Brain microvascular endothelial cell (primary cell): ENCODE measurements around the gene UROS.

Experiments used
- DNase-seq: peaks from one replicate; pipeline ENCODE4 v3.0.0-alpha.2; 2020
- H3K27ac ChIP-seq: fragments of 250-450 bp; sonication (Bioruptor Pico); 2 replicates; pipeline ENCODE4 v1.5.1; 2020; ENCODE audit warnings: mild to moderate bottlenecking, moderate library complexity
- H3K27me3 ChIP-seq: fragments of 250-450 bp; sonication (Bioruptor Pico); replicated peaks from 2 replicates; pipeline ENCODE4 v1.5.1; 2020; ENCODE audit warnings: mild to moderate bottlenecking
- H3K36me3 ChIP-seq: fragments of 250-450 bp; sonication (Bioruptor Pico); replicated peaks from 2 replicates; pipeline ENCODE4 v1.5.1; 2020; ENCODE audit warnings: mild to moderate bottlenecking
- H3K4me3 ChIP-seq: 2 replicates; pipeline ENCODE4 v1.5.1; 2011; ENCODE audit warnings: low read depth, mild to moderate bottlenecking, control low read depth, low read length, moderate library complexity
- in situ Hi-C: cut with HindIII; loops from 2 replicates; pipeline ENCODE4 v1.10.0; 2017; ENCODE audit warnings: low sequenced_read_pairs, low pct_ligation_motif_present
- TF ChIP-seq, protein P1 (sequence below): IDR thresholded peaks from 2 replicates; pipeline ENCODE4 v1.5.1; 2011; ENCODE audit warnings: low read depth, mild to moderate bottlenecking, moderate library complexity, low read length, control low read depth, inconsistent platforms; ENCODE audit errors: missing control alignments

The UROS gene

DNA sequence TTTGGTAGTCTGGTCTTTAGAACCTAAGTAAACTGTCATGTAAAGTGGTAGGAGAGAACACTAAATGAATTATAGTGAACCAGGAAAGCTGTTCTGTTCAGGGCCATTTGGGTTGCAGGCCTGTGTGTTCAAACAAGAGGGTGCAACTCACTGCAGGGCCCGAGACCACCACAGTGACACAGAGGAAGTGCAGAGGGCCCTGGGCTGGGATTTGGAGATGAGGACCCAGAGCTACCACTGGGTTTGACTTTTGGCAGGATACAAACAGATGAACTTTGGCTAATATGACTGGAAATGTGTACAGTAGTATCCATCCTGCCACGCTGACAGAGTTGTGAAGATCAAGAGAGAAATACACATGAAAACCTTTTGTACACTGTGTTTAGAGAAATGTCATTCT lies 57.2 kb downstream of the UROS start:
- Histone ChIP-seq H3K4me3 (no peak overlapping the region), H3K27me3 (no peaks in the 10 kb centered on the region), H3K36me3 (peaks cover 14% of the 10 kb centered on the region), H3K27ac (no peak overlapping the region)
- no peak for DNase-seq
- TF ChIP-seq, protein P1, sequence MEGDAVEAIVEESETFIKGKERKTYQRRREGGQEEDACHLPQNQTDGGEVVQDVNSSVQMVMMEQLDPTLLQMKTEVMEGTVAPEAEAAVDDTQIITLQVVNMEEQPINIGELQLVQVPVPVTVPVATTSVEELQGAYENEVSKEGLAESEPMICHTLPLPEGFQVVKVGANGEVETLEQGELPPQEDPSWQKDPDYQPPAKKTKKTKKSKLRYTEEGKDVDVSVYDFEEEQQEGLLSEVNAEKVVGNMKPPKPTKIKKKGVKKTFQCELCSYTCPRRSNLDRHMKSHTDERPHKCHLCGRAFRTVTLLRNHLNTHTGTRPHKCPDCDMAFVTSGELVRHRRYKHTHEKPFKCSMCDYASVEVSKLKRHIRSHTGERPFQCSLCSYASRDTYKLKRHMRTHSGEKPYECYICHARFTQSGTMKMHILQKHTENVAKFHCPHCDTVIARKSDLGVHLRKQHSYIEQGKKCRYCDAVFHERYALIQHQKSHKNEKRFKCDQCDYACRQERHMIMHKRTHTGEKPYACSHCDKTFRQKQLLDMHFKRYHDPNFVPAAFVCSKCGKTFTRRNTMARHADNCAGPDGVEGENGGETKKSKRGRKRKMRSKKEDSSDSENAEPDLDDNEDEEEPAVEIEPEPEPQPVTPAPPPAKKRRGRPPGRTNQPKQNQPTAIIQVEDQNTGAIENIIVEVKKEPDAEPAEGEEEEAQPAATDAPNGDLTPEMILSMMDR = no peak
- in situ Hi-C loops = no loop called here

GRCh38 chr10:125762692-125763648 lies 60.1 kb downstream of the UROS start:
- H3K27me3 ChIP-seq = no peaks in the 10 kb centered on the region
- TF ChIP-seq, protein P1 = no peak
- peaks cover 24% of the 10 kb centered on the region for H3K36me3 ChIP-seq
- no peak for DNase-seq
- H3K4me3 ChIP-seq = no peak overlapping the region
- no peak overlapping the region for H3K27ac ChIP-seq
- in situ Hi-C loops = no loop called here

- in situ Hi-C loops = no loop called here
- DNase-seq = no peak
- Histone ChIP-seq H3K36me3 (peaks cover 24% of the 10 kb centered on the region), H3K4me3 (no peak overlapping the region), H3K27ac (no peak overlapping the region), H3K27me3 (no peaks in the 10 kb centered on the region)
- TF ChIP-seq, protein P1 = no peak
These were observed 61.1 kb downstream of the UROS start for GRCh38 chr10:125761961-125762360.

GRCh38 chr10:125757742-125758141 lies 65.3 kb downstream of the UROS start:
- no peaks in the 10 kb centered on the region for H3K27me3 ChIP-seq
- no peak overlapping the region for H3K27ac ChIP-seq
- TF ChIP-seq, protein P1 = no peak
- H3K4me3 ChIP-seq = no peak overlapping the region
- in situ Hi-C loops = no loop called here
- peaks cover 31% of the 10 kb centered on the region for H3K36me3 ChIP-seq
- DNase-seq = no peak

- in situ Hi-C loops = no loop called here
- Histone ChIP-seq H3K36me3 (peaks cover 31% of the 10 kb centered on the region), H3K27me3 (no peaks in the 10 kb centered on the region), H3K27ac (no peak overlapping the region), H3K4me3 (no peak overlapping the region)
- TF ChIP-seq, protein P1 = no peak
- no peak for DNase-seq
These were observed 66.1 kb downstream of the UROS start for GRCh38 chr10:125756853-125757487.
